Inferior parietal cortex (tissue), 1 donor: ENCODE measurements around the gene ZNF106.
A peak's percentile ranks its signal among the peaks of the same experiment; 100 is the strongest.

Source experiments
- DNase-seq: peaks from one replicate; pipeline ENCODE4 v3.0.0-alpha.2; 2016; ENCODE audit errors: extremely low spot score

ZNF106 gene

GRCh38 chr15:42474827-42475226 is 16.1 kb downstream of the ZNF106 start:
- DNase-seq = no peak

- DNase-seq = no peak
These were observed 19.9 kb downstream of the ZNF106 start for GRCh38 chr15:42471002-42471401.

- DNase-seq = no peak
These were observed 25.3 kb downstream of the ZNF106 start for GRCh38 chr15:42465520-42466259.

- no peak for DNase-seq
These were observed 29.7 kb downstream of the ZNF106 start for GRCh38 chr15:42461261-42461660.

- DNase-seq = peak; percentile 60
These were observed 33.2 kb downstream of the ZNF106 start for GRCh38 chr15:42457445-42458442.

GRCh38 chr15:42456971-42457370 is 34.0 kb downstream of the ZNF106 start:
- DNase-seq = no peak

- DNase-seq = no peak
These were observed 34.4 kb downstream of the ZNF106 start for GRCh38 chr15:42456531-42456930.

- no peak for DNase-seq
These were observed 37.1 kb downstream of the ZNF106 start for GRCh38 chr15:42453826-42454225.

- no peak for DNase-seq
These were observed 40.5 kb downstream of the ZNF106 start for GRCh38 chr15:42450425-42450790.

GRCh38 chr15:42449770-42450424 is 41.0 kb downstream of the ZNF106 start:
- no peak for DNase-seq

- no peak for DNase-seq
These were observed 42.7 kb downstream of the ZNF106 start for GRCh38 chr15:42448281-42448680.

- no peak for DNase-seq
These were observed 43.3 kb downstream of the ZNF106 start for GRCh38 chr15:42447599-42447998.

GRCh38 chr15:42445551-42445950 is 45.4 kb downstream of the ZNF106 start:
- DNase-seq = no peak

- DNase-seq = no peak
These were observed 46.4 kb downstream of the ZNF106 start for GRCh38 chr15:42444415-42445063.

GRCh38 chr15:42427429-42428223 is 63.3 kb downstream of the ZNF106 start:
- DNase-seq = no peak

GRCh38 chr15:42421376-42421775 is 69.6 kb downstream of the ZNF106 start:
- no peak for DNase-seq

- no peak for DNase-seq
These were observed 71.6 kb downstream of the ZNF106 start for GRCh38 chr15:42419369-42419768.

- no peak for DNase-seq
These were observed 77.0 kb downstream of the ZNF106 start for GRCh38 chr15:42413920-42414319.

- DNase-seq = no peak
These were observed 79.1 kb downstream of the ZNF106 start for GRCh38 chr15:42411884-42412283.

GRCh38 chr15:42409011-42409410 is 81.9 kb downstream of the ZNF106 start:
- DNase-seq = no peak

- DNase-seq = no peak
These were observed 82.8 kb downstream of the ZNF106 start for GRCh38 chr15:42408178-42408577.
